Measurements from ENCODE around the gene ST6GAL1. TPM values are rescaled to one million over a fixed set of nuclear protein-coding genes. Genes with fewer than 3 reads are reported as not detected.
A peak's percentile ranks its signal among the peaks of the same experiment; 100 is the strongest.

ST6GAL1 gene
- total RNA-seq, 1 donor: 3.3 TPM

DNA sequence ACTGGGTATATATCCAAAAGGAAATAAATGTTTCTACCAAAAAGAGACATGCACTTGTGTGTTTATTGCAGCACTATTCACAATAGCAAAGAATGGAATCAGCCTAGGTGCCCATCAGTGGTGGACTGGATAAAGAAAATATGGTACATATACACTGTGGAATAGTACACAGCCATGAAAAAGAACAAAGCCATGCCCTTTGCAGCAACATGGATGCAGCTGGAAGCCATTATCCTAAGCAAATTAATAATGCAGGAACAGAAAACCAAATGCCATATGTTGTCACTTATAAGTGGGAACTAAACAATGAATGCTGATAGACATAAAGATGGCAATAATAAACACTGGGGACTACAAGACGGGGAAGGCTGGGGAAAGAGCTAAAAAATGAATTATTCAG lies 106.1 kb downstream of the ST6GAL1 start:
- no peak overlapping the region for H3K4me3 ChIP-seq (ENCODE audit: low read depth, low read length)
- TF ChIP-seq, protein P1, sequence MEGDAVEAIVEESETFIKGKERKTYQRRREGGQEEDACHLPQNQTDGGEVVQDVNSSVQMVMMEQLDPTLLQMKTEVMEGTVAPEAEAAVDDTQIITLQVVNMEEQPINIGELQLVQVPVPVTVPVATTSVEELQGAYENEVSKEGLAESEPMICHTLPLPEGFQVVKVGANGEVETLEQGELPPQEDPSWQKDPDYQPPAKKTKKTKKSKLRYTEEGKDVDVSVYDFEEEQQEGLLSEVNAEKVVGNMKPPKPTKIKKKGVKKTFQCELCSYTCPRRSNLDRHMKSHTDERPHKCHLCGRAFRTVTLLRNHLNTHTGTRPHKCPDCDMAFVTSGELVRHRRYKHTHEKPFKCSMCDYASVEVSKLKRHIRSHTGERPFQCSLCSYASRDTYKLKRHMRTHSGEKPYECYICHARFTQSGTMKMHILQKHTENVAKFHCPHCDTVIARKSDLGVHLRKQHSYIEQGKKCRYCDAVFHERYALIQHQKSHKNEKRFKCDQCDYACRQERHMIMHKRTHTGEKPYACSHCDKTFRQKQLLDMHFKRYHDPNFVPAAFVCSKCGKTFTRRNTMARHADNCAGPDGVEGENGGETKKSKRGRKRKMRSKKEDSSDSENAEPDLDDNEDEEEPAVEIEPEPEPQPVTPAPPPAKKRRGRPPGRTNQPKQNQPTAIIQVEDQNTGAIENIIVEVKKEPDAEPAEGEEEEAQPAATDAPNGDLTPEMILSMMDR (IDR thresholded peaks at IDR 0.05; ENCODE audit: insufficient read depth, low read length): no peak
- no peak for DNase-seq (ENCODE audit: low read depth)

DNA sequence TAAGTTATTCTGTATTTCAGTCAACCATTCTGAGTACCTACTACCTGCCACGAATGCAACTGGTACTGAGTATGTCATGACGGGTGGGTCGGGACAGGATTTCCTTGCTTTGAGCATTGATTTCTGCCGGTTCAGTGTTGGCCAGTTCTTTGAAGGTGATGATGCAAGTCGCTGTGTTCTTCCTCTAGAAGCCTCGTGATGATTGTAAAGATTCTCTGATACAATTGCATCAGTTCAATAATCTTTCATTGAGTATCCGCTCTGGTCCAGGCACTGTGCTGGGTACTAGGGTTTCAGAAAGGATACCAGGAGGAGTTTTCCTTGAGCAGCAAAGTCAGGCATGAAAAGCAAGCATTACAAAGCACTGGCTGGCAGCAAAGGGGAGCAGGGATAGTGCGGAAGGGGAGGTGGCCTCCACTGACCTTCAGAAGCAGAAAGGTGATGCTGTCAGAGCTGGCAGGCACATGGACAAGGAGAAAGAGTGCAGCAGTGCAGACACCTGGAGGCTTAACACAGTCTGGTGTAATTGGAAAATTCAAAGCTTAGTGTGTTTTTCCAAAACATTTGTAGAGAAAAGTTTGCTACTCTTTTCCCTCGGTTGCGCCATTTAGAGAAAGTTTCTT lies 108.9 kb downstream of the ST6GAL1 start:
- TF ChIP-seq, protein P1 (IDR thresholded peaks at IDR 0.05; ENCODE audit: insufficient read depth, low read length): no peak
- no peak for DNase-seq (ENCODE audit: low read depth)
- no peak overlapping the region for H3K4me3 ChIP-seq (ENCODE audit: low read depth, low read length)

DNA sequence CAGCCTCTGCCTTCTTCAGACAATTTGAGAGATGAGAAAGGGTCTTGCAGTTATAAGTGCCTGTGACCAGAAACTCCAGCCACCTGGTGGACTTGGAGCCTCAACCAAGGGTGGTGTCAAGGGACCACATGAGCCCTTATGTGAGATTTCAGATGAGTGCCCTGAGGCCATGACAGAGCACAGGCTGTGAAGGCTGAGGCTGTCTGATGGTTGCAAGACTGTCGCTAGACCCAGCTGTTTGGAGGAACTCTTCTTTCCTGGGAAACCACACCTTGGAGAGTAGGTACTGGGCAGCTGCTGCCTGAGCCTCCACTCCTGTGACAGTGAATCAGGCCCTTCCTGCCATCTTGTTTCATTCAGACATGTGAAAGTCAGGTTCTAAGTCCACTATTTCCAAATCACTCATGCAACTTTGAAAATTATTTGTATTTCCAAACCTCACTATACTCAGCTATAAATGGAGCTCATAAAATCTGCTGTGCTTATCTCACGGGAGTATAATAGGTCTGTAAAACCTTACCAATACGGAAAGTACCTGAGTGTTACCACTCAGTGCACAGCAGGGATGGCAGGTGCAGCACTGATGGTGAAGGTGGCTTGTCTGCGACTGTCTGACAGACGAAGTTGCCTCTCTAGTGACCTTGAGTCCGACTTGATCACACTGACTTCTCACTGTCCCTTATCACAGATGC lies 109.5 kb downstream of the ST6GAL1 start:
- no peak for DNase-seq (ENCODE audit: low read depth)
- TF ChIP-seq, protein P1 (IDR thresholded peaks at IDR 0.05; ENCODE audit: insufficient read depth, low read length): no peak
- no peak overlapping the region for H3K4me3 ChIP-seq (ENCODE audit: low read depth, low read length)

DNA sequence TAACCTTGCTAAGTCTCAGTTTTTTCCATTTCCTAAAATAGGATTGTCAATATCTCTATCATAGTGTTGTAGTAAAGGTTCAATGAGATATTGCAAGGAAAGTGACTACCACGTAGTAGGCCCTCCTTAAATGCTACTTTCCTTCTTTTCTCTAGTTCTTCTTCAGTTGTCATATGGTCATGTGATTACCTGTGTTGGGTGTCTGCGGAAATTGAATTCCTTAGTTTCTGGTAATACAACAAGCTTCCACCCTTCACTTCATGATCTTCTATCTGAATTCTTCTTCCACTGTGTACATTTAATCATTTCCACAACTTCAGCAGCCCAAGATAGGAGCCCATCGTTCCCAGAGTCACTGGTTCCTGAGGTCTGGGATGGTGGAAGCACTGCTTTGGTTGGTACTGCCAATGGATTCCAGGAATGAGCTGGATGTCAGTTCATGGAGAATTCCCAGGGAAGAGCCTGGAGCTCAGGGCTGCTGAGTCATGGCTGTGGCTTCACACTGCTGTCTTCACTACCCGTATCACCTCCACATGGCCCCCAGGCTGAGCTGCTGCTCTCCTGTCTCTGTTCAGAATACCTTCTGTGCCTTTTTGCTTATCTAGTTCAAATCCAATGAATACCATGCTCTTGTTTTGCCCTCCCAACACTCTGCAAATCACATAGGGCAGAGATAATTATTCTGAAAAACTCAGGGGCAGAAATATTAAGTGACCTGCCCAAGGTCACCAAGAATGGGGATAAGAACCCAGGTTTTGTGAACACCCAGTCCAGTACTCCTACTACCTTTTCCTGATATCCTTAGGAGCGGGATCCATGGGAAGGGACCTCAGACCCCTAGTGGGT lies 110.4 kb downstream of the ST6GAL1 start:
- DNase-seq (ENCODE audit: low read depth): peak; percentile 52
- no peak overlapping the region for H3K4me3 ChIP-seq (ENCODE audit: low read depth, low read length)
- TF ChIP-seq, protein P1 (IDR thresholded peaks at IDR 0.05; ENCODE audit: insufficient read depth, low read length): no peak

DNA sequence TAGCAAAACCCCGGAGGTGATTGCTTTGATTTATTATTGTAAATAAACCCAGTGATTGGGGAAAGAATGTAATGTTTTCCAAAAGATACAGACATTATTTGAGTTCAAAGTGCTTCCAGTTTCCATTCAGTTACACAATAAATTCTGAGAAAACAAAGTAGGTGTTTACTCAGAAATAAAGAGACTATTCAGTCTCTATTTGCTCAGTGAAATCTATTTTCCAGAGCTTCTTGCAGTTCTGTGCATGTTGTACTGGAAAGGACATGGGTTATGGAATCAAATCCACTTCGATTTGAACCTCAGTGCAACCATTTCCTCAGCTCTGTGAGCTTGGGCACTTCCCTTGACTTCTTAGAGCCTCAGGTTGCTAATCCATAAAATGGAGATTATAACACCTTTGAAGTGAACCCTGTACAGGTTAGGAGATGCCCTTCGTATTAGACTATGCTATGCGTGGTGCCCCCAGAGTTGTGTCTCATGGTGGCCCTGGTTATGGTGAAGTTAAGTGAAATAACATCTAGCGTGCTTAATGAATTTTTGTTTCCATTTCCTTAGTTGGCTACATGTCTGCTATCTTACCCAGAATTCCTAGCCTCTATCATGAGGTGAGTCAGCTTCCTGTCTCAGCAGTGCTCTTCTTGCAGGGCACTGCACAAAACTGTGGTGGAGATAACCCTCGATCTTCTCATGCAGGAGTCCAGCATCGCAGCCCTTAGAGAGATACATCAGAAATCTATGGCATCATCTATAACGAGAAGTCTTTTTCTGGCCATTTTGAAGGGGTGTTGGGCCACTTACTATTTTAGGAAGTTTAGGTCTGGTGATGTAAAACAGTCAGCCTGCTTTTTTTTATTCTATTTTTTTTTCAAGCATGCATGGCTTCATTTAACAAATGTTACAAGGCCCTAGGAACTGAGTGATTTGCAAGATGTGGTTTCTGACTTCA lies 111.3 kb downstream of the ST6GAL1 start:
- peak; percentile 67 for DNase-seq (ENCODE audit: low read depth)
- TF ChIP-seq, protein P1 (IDR thresholded peaks at IDR 0.05; ENCODE audit: insufficient read depth, low read length): no peak
- H3K4me3 ChIP-seq (ENCODE audit: low read depth, low read length): no peak overlapping the region

DNA sequence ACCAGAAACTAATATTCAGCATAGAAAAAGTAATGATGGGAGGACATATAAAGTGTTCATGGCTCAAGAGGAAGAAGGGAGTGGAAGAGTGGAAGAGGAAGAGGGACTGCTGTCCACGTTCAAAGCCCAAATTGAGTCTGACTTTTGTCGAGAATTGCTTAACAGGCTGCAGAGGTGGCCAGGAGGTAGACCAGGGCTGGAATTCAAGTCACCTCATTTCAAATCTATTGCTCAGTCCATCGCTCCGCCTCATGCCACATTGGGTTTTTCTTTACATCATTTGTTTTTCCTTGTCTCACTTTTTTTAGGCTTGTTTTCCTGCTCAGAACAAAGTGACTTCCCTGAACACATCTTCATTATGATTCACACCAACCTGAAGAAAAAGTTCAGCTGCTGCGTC lies 112.0 kb downstream of the ST6GAL1 start:
- no peak overlapping the region for H3K4me3 ChIP-seq (ENCODE audit: low read depth, low read length)
- no peak for DNase-seq (ENCODE audit: low read depth)
- TF ChIP-seq, protein P1 (IDR thresholded peaks at IDR 0.05; ENCODE audit: insufficient read depth, low read length): no peak
